H1 (cell line): Measurements from ENCODE around the gene PCNX3.

Source experiments
- ATF3 ChIP-seq: IDR thresholded peaks from 2 replicates; pipeline ENCODE4 v1.6.1; 2011; ENCODE audit warnings: low read depth, mild to moderate bottlenecking, low read length; ENCODE audit not compliant: insufficient read depth
- CHD2 ChIP-seq: IDR thresholded peaks from 2 replicates; pipeline ENCODE4 v1.6.1; 2012; ENCODE audit warnings: low read length, improper control_type of control experiment
- CTCF ChIP-seq, 3 experiments: IDR thresholded peaks; 1 replicate in 2 of 3; 2 replicates in 1 of 3; pipeline versions ENCODE4 v1.5.1 to v1.6.1; 2011; ENCODE audit warnings: low read length in 3 of 3, mild to moderate bottlenecking in 3 of 3, inconsistent platforms in 2 of 3, low read depth in 1 of 3, moderate library complexity in 1 of 3; ENCODE audit not compliant: insufficient read depth in 1 of 3; ENCODE audit errors: control extremely low read depth in 1 of 3
- EZH2 ChIP-seq: fragments of 200-600 bp; sonication (generic); IDR thresholded peaks from 2 replicates; pipeline ENCODE4 v1.7.1; 2012; ENCODE audit warnings: low read depth, mild to moderate bottlenecking, moderate library complexity, low read length, inconsistent platforms; ENCODE audit not compliant: severe bottlenecking
- MAX ChIP-seq: IDR thresholded peaks from 2 replicates; pipeline ENCODE4 v1.6.1; 2012; ENCODE audit warnings: inconsistent platforms
- NRF1 ChIP-seq: IDR thresholded peaks from 2 replicates; pipeline ENCODE4 v1.6.1; 2011; ENCODE audit warnings: mild to moderate bottlenecking, low read depth, low read length, improper control_type of control experiment
- POLR2A ChIP-seq, 2 experiments: IDR thresholded peaks; 1 replicate in 1 of 2; 2 replicates in 1 of 2; pipeline ENCODE4 v1.6.1; 2011; ENCODE audit warnings: low read depth in 2 of 2, low read length in 2 of 2, mild to moderate bottlenecking in 2 of 2; ENCODE audit errors: control extremely low read depth in 1 of 2
- RAD21 ChIP-seq, 2 experiments: IDR thresholded peaks in 1 of 2; conservative IDR thresholded peaks in 1 of 2; 2 replicates each; pipeline ENCODE4 v1.6.1; 2011; ENCODE audit warnings: low read depth in 2 of 2, low read length in 2 of 2, improper control_type of control experiment in 1 of 2, inconsistent platforms in 1 of 2, mild to moderate bottlenecking in 1 of 2, moderate library complexity in 1 of 2
- SIN3A ChIP-seq, 2 experiments: IDR thresholded peaks in 1 of 2; conservative IDR thresholded peaks in 1 of 2; 2 replicates each; pipeline ENCODE4 v1.6.1; 2011 to 2012; ENCODE audit warnings: low read length in 2 of 2, improper control_type of control experiment in 1 of 2, low read depth in 1 of 2, mild to moderate bottlenecking in 1 of 2
- USF2 ChIP-seq: IDR thresholded peaks from 2 replicates; pipeline ENCODE4 v1.6.1; 2011; ENCODE audit warnings: low read length, improper control_type of control experiment

- no peak for TF ChIP-seq CHD2
- no peak for TF ChIP-seq CTCF (IDR thresholded peaks at IDR 0.05; ENCODE audit: control extremely low read depth in 1 of 3, insufficient read depth in 1 of 3, low read depth in 1 of 3, low read length in 3 of 3)
- TF ChIP-seq POLR2A (IDR thresholded peaks at IDR 0.05; ENCODE audit: control extremely low read depth in 1 of 2, low read depth in 2 of 2, low read length in 2 of 2): no peak
- TF ChIP-seq MAX: no peak
- TF ChIP-seq RAD21 (IDR thresholded peaks at IDR 0.05 in 1 of 2, conservative IDR thresholded peaks at IDR 0.05 in 1 of 2; ENCODE audit: low read depth in 2 of 2, low read length in 2 of 2): no peak
- TF ChIP-seq ATF3: no peak
- peak in 1 of 2 experiments; percentile 53; a peak in 2 of 4 replicates for TF ChIP-seq SIN3A (conservative IDR thresholded peaks at IDR 0.05 in 1 of 2, IDR thresholded peaks at IDR 0.05 in 1 of 2; ENCODE audit: low read depth in 1 of 2, low read length in 2 of 2)
- no peak for TF ChIP-seq NRF1
- TF ChIP-seq EZH2: no peak
- no peak for TF ChIP-seq USF2
These were observed 38.0 kb downstream of the PCNX3 start for GRCh38 chr11:65653229-65654225.
